OCI-LY3 (cell line): ENCODE results near the gene APOBEC3A.

Experiments
- CTCF ChIP-seq: fragments of 200-600, 300-600 bp; sonication (generic); IDR thresholded peaks from 2 replicates; pipeline ENCODE4 v1.5.1; 2014; ENCODE audit warnings: antibody characterized with exemption, low read length, low read depth
- EZH2phosphoT487 ChIP-seq: fragments of 200-600 bp; shearing (Covaris generic); IDR thresholded peaks from 2 replicates; pipeline ENCODE4 v1.6.1; 2018; ENCODE audit warnings: antibody characterized with exemption, mixed run types, low read depth

GRCh38 chr22:38963872-38964271 is 6.5 kb downstream of the APOBEC3A start:
- TF ChIP-seq CTCF = no peak
- TF ChIP-seq EZH2phosphoT487 = no peak
